Caco-2 (cell line): Measurements from ENCODE around the gene COL17A1. TPM values are rescaled to one million over a fixed set of nuclear protein-coding genes. Genes with fewer than 3 reads are reported as not detected.

ENCODE experiments used
- BruUV-seq: library from RNA; stranded (reverse); fragments of 400-500 nt; replicated peaks from 2 replicates; lab custom pipeline; 2021; lab: Mats Ljungman, UMichigan
- CTCF ChIA-PET: fragments of 300-600 bp; sonication (Branson Sonifier 250); formaldehyde crosslinking; loops from one replicate; lab custom pipeline; 2022; ENCODE audit warnings: antibody characterized with exemption; lab: Charles Lee
- POLR2A ChIA-PET: fragments of 300-600 bp; sonication (Branson Sonifier 250); formaldehyde crosslinking; loops from one replicate; lab custom pipeline; 2022; ENCODE audit warnings: antibody characterized with exemption; lab: Charles Lee
- DNase-seq, 2 experiments: peaks; one replicate each; pipeline versions ENCODE4 v3.0.0 to v3.0.0-alpha.2; 2020 to 2022
- H3K27me3 ChIP-seq: replicated peaks from 2 replicates; pipeline ENCODE4 v1.6.0; 2011; ENCODE audit warnings: low read length; ENCODE audit not compliant: control insufficient read depth, insufficient read depth
- H3K36me3 ChIP-seq: 2 replicates; pipeline ENCODE4 v1.5.1; 2011; ENCODE audit warnings: low read length; ENCODE audit not compliant: control insufficient read depth, insufficient read depth
- H3K4me1 ChIP-seq: fragments of 250-450 bp; sonication (Bioruptor Pico); 2 replicates; pipeline ENCODE4 v1.5.1; 2020; ENCODE audit warnings: mild to moderate bottlenecking
- H3K4me3 ChIP-seq: 2 replicates; pipeline ENCODE4 v1.5.1; 2011; ENCODE audit warnings: low read depth, mild to moderate bottlenecking, control low read depth, low read length
- H3K9me3 ChIP-seq: fragments of 250-450 bp; sonication (Bioruptor Pico); 2 replicates; pipeline ENCODE4 v1.5.1; 2020; ENCODE audit warnings: mild to moderate bottlenecking, moderate library complexity
- H3K27ac Mint-ChIP-seq: one replicate; pipeline ENCODE4 v1.8.0; 2022; ENCODE audit warnings: mixed read lengths; ENCODE audit not compliant: unreplicated experiment
- H3K27me3 Mint-ChIP-seq: one replicate; pipeline ENCODE4 v1.8.0; 2022; ENCODE audit warnings: mixed read lengths; ENCODE audit not compliant: insufficient read depth, unreplicated experiment
- H3K36me3 Mint-ChIP-seq: one replicate; pipeline ENCODE4 v1.8.0; 2022; ENCODE audit warnings: mild to moderate bottlenecking, mixed read lengths; ENCODE audit not compliant: insufficient read depth, unreplicated experiment
- H3K4me1 Mint-ChIP-seq: one replicate; pipeline ENCODE4 v1.8.0; 2022; ENCODE audit warnings: low read depth, mixed read lengths; ENCODE audit not compliant: unreplicated experiment
- H3K4me3 Mint-ChIP-seq: one replicate; pipeline ENCODE4 v1.8.0; 2022; ENCODE audit warnings: mild to moderate bottlenecking, moderate library complexity, mixed read lengths; ENCODE audit not compliant: unreplicated experiment
- H3K9me3 Mint-ChIP-seq: one replicate; pipeline ENCODE4 v1.8.0; 2022; ENCODE audit warnings: mixed read lengths; ENCODE audit not compliant: unreplicated experiment
- intact Hi-C: fragments of 100-400 bp; cut with micrococcal nuclease; formaldehyde crosslinking; loops from one replicate; pipeline ENCODE4 v1.10.0; 2022; ENCODE audit not compliant: unreplicated experiment
- total RNA-seq: library from RNA; stranded (reverse); gene quantifications from 2 replicates; pipeline ENCODE4 v1.2.3, GENCODE V29; 2022
- TF ChIP-seq, protein P1 (sequence below), 2 experiments: fragments of 200-600 bp in 1 of 2; IDR thresholded peaks; 1 replicate in 1 of 2; 2 replicates in 1 of 2; pipeline versions ENCODE4 v1.5.1 to v1.8.0; 2011 to 2022; ENCODE audit warnings: antibody characterized with exemption in 1 of 2, control low read depth in 1 of 2, inconsistent platforms in 1 of 2, low read depth in 1 of 2, low read length in 1 of 2, mild to moderate bottlenecking in 1 of 2, moderate library complexity in 1 of 2; ENCODE audit not compliant: insufficient read depth in 1 of 2, severe bottlenecking in 1 of 2, unreplicated experiment in 1 of 2

The COL17A1 gene
- total RNA-seq, 1 experiment from 2014 or later: 0.45 TPM

DNA sequence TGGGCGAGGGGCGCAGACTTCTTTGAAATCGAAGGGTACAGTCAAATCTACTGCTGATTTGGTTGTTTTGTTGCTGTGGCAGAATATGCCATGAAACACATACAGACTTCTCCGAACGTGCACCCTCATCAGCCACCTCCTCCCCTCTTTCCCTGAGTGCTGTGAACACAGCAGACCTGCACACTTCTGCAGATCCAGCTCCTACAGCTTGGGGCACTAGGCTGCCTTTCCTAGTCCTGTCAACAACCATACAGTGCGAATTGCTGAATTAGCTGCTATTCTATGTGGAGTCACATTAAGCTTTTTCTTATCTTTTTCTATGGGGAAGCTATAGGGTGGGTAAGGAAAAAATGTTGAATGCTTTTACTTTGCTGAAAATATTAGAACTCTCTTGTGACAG is 57.5 kb downstream of the COL17A1 start:
- TF ChIP-seq, protein P1, sequence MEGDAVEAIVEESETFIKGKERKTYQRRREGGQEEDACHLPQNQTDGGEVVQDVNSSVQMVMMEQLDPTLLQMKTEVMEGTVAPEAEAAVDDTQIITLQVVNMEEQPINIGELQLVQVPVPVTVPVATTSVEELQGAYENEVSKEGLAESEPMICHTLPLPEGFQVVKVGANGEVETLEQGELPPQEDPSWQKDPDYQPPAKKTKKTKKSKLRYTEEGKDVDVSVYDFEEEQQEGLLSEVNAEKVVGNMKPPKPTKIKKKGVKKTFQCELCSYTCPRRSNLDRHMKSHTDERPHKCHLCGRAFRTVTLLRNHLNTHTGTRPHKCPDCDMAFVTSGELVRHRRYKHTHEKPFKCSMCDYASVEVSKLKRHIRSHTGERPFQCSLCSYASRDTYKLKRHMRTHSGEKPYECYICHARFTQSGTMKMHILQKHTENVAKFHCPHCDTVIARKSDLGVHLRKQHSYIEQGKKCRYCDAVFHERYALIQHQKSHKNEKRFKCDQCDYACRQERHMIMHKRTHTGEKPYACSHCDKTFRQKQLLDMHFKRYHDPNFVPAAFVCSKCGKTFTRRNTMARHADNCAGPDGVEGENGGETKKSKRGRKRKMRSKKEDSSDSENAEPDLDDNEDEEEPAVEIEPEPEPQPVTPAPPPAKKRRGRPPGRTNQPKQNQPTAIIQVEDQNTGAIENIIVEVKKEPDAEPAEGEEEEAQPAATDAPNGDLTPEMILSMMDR (IDR thresholded peaks at IDR 0.05; ENCODE audit: insufficient read depth in 1 of 2, low read depth in 1 of 2, low read length in 1 of 2, severe bottlenecking in 1 of 2, unreplicated experiment in 1 of 2): peak in 1 of 2 experiments; percentile 66
- no TSS peak for BruUV-seq
- Mint-ChIP-seq H3K4me1 (no peaks in the 10 kb centered on the region), H3K27ac (no peak overlapping the region), H3K36me3 (peaks cover 24% of the 10 kb centered on the region), H3K27me3 (no peaks in the 10 kb centered on the region), H3K4me3 (no peak overlapping the region), H3K9me3 (no peaks in the 10 kb centered on the region)
- intact Hi-C loops: loop anchor here (10.0 kb wide), 1 partner anchor 313 kb away; no protein-coding TSS in a partner anchor
- peak in 1 of 2 experiments; percentile 47 for DNase-seq
- Histone ChIP-seq H3K36me3 (peaks cover 1% of the 10 kb centered on the region; the same call in 1 of the 2 replicates), H3K9me3 (no peaks in the 10 kb centered on the region), H3K4me3 (no peak overlapping the region), H3K27me3 (no peaks in the 10 kb centered on the region), H3K4me1 (no peaks in the 10 kb centered on the region)
- POLR2A ChIA-PET: no interaction called here
- CTCF ChIA-PET: interaction anchor here (0.6 to 1.6 kb wide), 8 partner anchors 10 to 140 kb away, joined by 3 to 6 read pairs (median 3); partner anchors contain the start of gene SFR1

GRCh38 chr10:104026762-104027161 is 58.9 kb downstream of the COL17A1 start:
- Histone ChIP-seq H3K4me1 (no peaks in the 10 kb centered on the region), H3K27me3 (no peaks in the 10 kb centered on the region), H3K9me3 (no peaks in the 10 kb centered on the region), H3K4me3 (no peak overlapping the region), H3K36me3 (peaks cover 3% of the 10 kb centered on the region; the same call in 1 of the 2 replicates)
- CTCF ChIA-PET: no interaction called here
- Mint-ChIP-seq H3K9me3 (no peaks in the 10 kb centered on the region), H3K4me3 (no peak overlapping the region), H3K27ac (no peak overlapping the region), H3K27me3 (no peaks in the 10 kb centered on the region), H3K4me1 (no peaks in the 10 kb centered on the region), H3K36me3 (peaks cover 28% of the 10 kb centered on the region)
- DNase-seq: no peak
- POLR2A ChIA-PET: no interaction called here
- intact Hi-C loops: loop anchor here (10.0 kb wide), 1 partner anchor 312 kb away; no protein-coding TSS in a partner anchor
- TF ChIP-seq, protein P1 (IDR thresholded peaks at IDR 0.05; ENCODE audit: insufficient read depth in 1 of 2, low read depth in 1 of 2, low read length in 1 of 2, severe bottlenecking in 1 of 2, unreplicated experiment in 1 of 2): no peak
- BruUV-seq: no TSS peak

DNA sequence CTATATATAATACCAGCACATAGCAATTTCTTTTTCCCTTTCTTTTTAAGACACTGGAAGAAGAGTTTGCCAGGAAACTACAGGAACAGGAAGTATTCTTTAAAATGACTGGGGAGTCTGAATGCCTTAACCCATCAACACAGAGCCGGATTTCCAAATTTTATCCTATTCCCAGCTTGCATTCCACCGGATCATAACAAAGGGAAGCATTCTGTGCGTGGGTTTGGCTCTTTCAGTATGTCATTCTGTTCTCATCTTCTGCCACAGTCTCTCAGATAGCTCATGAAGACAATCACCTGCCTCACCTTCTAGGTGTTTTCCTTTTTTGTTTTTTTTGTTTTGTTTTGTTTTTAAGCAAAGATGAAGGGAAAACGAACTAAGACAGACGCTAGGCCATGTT is 60.2 kb downstream of the COL17A1 start:
- intact Hi-C loops: loop anchor here (10.0 kb wide), 1 partner anchor 311 kb away; no protein-coding TSS in a partner anchor
- Histone ChIP-seq H3K4me3 (no peak overlapping the region), H3K4me1 (no peaks in the 10 kb centered on the region), H3K36me3 (peaks cover 3% of the 10 kb centered on the region; the same call in 1 of the 2 replicates), H3K9me3 (no peaks in the 10 kb centered on the region), H3K27me3 (no peaks in the 10 kb centered on the region)
- CTCF ChIA-PET: interaction anchor here (0.8 kb wide), 1 partner anchor 96 kb away, joined by 4 read pairs; the partner anchor contains the start of gene SFR1
- DNase-seq: no peak
- Mint-ChIP-seq H3K4me1 (no peaks in the 10 kb centered on the region), H3K36me3 (peaks cover 28% of the 10 kb centered on the region), H3K4me3 (no peak overlapping the region), H3K27me3 (no peaks in the 10 kb centered on the region), H3K9me3 (no peaks in the 10 kb centered on the region), H3K27ac (no peak overlapping the region)
- no TSS peak for BruUV-seq
- TF ChIP-seq, protein P1 (IDR thresholded peaks at IDR 0.05; ENCODE audit: insufficient read depth in 1 of 2, low read depth in 1 of 2, low read length in 1 of 2, severe bottlenecking in 1 of 2, unreplicated experiment in 1 of 2): no peak
- POLR2A ChIA-PET: no interaction called here
